Raji (cell line): ENCODE measurements around the gene SMAD7.

Experiments
- POLR2A ChIP-seq: IDR thresholded peaks from 2 replicates; pipeline ENCODE4 v1.6.1; 2011; ENCODE audit warnings: low read depth, low read length, control low read depth; ENCODE audit not compliant: insufficient read depth

The SMAD7 gene

GRCh38 chr18:48871391-48872166 lies 79.2 kb downstream of the SMAD7 start:
- TF ChIP-seq POLR2A: no peak
